ENCODE data around the gene CCDC40.

- TF ChIP-seq EP300 (IDR thresholded peaks at IDR 0.05) (no peak), CTCF (IDR thresholded peaks at IDR 0.05) (no peak), POLR2A (IDR thresholded peaks at IDR 0.05) (no peak)
These were observed 87.3 kb downstream of the CCDC40 start for GRCh38 chr17:80123791-80124190.

Data from stomach (tissue), 4 donors.